Stomach (tissue), 9 donors: Measurements from ENCODE around the gene PYGO2. TPM values are rescaled to one million over a fixed set of nuclear protein-coding genes. Genes with fewer than 3 reads are reported as not detected.
A peak's percentile ranks its signal among the peaks of the same experiment; 100 is the strongest.

Experiments used
- DNase-seq, 2 donors: peaks; one replicate each; pipeline versions ENCODE4 v3.0.0 to v3.0.0-alpha.2; 2013 to 2019
- H3K27ac ChIP-seq, 5 donors: fragments of 200-600 bp in 4 of 5; sonication (generic) in 4 of 5; one replicate each; pipeline ENCODE4 v1.5.1; 2013 to 2019; ENCODE audit warnings: mild to moderate bottlenecking in 1 of 5, moderate library complexity in 1 of 5
- H3K27me3 ChIP-seq, 3 donors: fragments of 200-600 bp; sonication (generic); one replicate each; pipeline ENCODE4 v1.5.1; 2017 to 2019; ENCODE audit warnings: mixed run types in 1 of 3
- H3K36me3 ChIP-seq, 4 donors: fragments of 200-600 bp; sonication (generic); 1 replicate in 3 of 4; 2 replicates in 1 of 4; pipeline ENCODE4 v1.5.1; 2016 to 2019
- H3K4me1 ChIP-seq, 4 donors: fragments of 200-600 bp; sonication (generic); one replicate each; pipeline ENCODE4 v1.5.1; 2016 to 2019
- H3K4me3 ChIP-seq, 4 donors: fragments of 200-600 bp; sonication (generic) in 3 of 4; one replicate each; pipeline ENCODE4 v1.5.1; 2016 to 2019; ENCODE audit warnings: mild to moderate bottlenecking in 1 of 4
- H3K9me3 ChIP-seq, 4 donors: fragments of 200-600 bp; sonication (generic); one replicate each; pipeline ENCODE4 v1.5.1; 2016 to 2019
- CTCF ChIP-seq, 7 experiments: fragments of 450-650 bp in 4 of 7; fragments of 200-600 bp in 3 of 7; sonication (generic) in 3 of 7; IDR thresholded peaks; one replicate each; pipeline ENCODE4 v1.5.1; 2016 to 2019; ENCODE audit warnings: antibody characterized with exemption in 7 of 7, control low read depth in 2 of 7, mild to moderate bottlenecking in 1 of 7
- EP300 ChIP-seq: sonication (generic); formaldehyde crosslinking; IDR thresholded peaks from one replicate; pipeline ENCODE4 v1.6.1; 2017; ENCODE audit warnings: antibody characterized with exemption
- POLR2A ChIP-seq, 4 donors: fragments of 450-650 bp; IDR thresholded peaks; one replicate each; pipeline ENCODE4 v1.6.1; 2016; ENCODE audit warnings: antibody characterized with exemption in 4 of 4, control low read depth in 2 of 4, mild to moderate bottlenecking in 1 of 4, moderate library complexity in 1 of 4
- POLR2AphosphoS5 ChIP-seq, 3 donors: sonication (generic); formaldehyde crosslinking; IDR thresholded peaks; one replicate each; pipeline ENCODE4 v1.6.1; 2016; ENCODE audit warnings: antibody characterized with exemption in 3 of 3
- WGBS, 5 donors: extraction: QIAGEN DNeasy Blood & Tissue Kit in 3 of 5; methylation state at CpG; one replicate each; pipeline versions ENCODE4 v1.1.5 to v1.1.7; 2013 to 2018; 5-methylcytosine and 5-hydroxymethylcytosine counted together
- intact Hi-C: fragments of 100-400 bp; cut with DNase I; formaldehyde crosslinking; loops from one replicate; pipeline ENCODE4 v1.15.1; 2023; ENCODE audit warnings: low total_unique reads
- polyA plus RNA-seq, 3 donors: library from polyadenylated mRNA; stranded (reverse); fragments of 200-250 nt; gene quantifications; one replicate each; pipeline ENCODE4 v1.2.3, GENCODE V29; 2013
- total RNA-seq, 5 donors: library from RNA; depleted of rRNA; stranded (reverse); fragments of >200 nt; gene quantifications; one replicate each; pipeline versions ENCODE4 v1.1.0 to v1.2.3, GENCODE V29; 2014 to 2016
- donor health status: healthy with polysubstance abuse.
- donor health status: Bipolar disorder and iron deficiency.
- donor health status: healthy.

PYGO2 gene
- total and polyA plus RNA-seq, 8 donors, result 8.1 to 75.3 (median 19.7) TPM

GRCh38 chr1:154962156-154962749 lies 671 bp upstream of the PYGO2 start:
- Histone ChIP-seq H3K4me1 (peaks cover 23 to 80% (median 67%) of the 10 kb centered on the region in 4 donors), H3K4me3 (peak overlapping the region; percentile 84 to 95 (median 89)), H3K9me3 (no peaks in the 10 kb centered on the region), H3K36me3 (peaks cover 41 to 67% (median 66%) of the 10 kb centered on the region in 4 donors), H3K27me3 (no peaks in the 10 kb centered on the region), H3K27ac (peak overlapping the region; percentile 98 to 99 (median 99))
- WGBS, 5 donors, result 1 to 4% (median 2%) methylated on average over 20 to 25 of the region's 25 CpGs
- intact Hi-C loops, result loop anchor here (10.0 kb wide), 1 partner anchor 53 kb away; no protein-coding TSS in a partner anchor
- DNase-seq, result peak in 1 of 2 donors; percentile 59
- no peak for TF ChIP-seq CTCF (IDR thresholded peaks at IDR 0.05)
- no peak for TF ChIP-seq POLR2A (IDR thresholded peaks at IDR 0.05)

- TF ChIP-seq CTCF (IDR thresholded peaks at IDR 0.05), result no peak
- no peak for TF ChIP-seq EP300
- TF ChIP-seq POLR2A (IDR thresholded peaks at IDR 0.05), result no peak
- TF ChIP-seq POLR2AphosphoS5 (IDR thresholded peaks at IDR 0.05), result no peak
- H3K9me3 ChIP-seq, result no peaks in the 10 kb centered on the region
- H3K36me3 ChIP-seq, result peaks cover 25 to 50% (median 49%) of the 10 kb centered on the region in 4 donors
- no peak for DNase-seq
- H3K27me3 ChIP-seq, result no peaks in the 10 kb centered on the region
- H3K27ac ChIP-seq, result peak overlapping the region in 4 of 5 donors; percentile 98 to 99 (median 98)
- H3K4me1 ChIP-seq, result peaks cover 34 to 84% (median 70%) of the 10 kb centered on the region in 4 donors
- WGBS, 5 donors, result 22 to 31% (median 27%) methylated on average over 10 of the region's 10 CpGs
- intact Hi-C loops, result loop anchor here (10.0 kb wide), 1 partner anchor 54 kb away; no protein-coding TSS in a partner anchor
- H3K4me3 ChIP-seq, result peak overlapping the region; percentile 84 to 95 (median 89)
Measured at GRCh38 chr1:154960446-154961136, 991 bp downstream of the PYGO2 start.

GRCh38 chr1:154959426-154959780 lies 2.2 kb downstream of the PYGO2 start:
- Histone ChIP-seq H3K4me3 (no peak overlapping the region), H3K27ac (peak overlapping the region in 2 of 5 donors; percentile 30 to 37), H3K36me3 (peaks cover 19 to 38% (median 37%) of the 10 kb centered on the region in 4 donors), H3K27me3 (no peaks in the 10 kb centered on the region), H3K9me3 (no peaks in the 10 kb centered on the region), H3K4me1 (peaks cover 46 to 88% (median 73%) of the 10 kb centered on the region in 4 donors)
- no peak for TF ChIP-seq POLR2A (IDR thresholded peaks at IDR 0.05)
- TF ChIP-seq POLR2AphosphoS5 (IDR thresholded peaks at IDR 0.05), result no peak
- no peak for TF ChIP-seq EP300
- TF ChIP-seq CTCF (IDR thresholded peaks at IDR 0.05), result no peak
- WGBS, 5 donors, result 89 to 96% (median 94%) methylated on average over 6 to 7 of the region's 7 CpGs
- no peak for DNase-seq
- intact Hi-C loops, result no loop called here

GRCh38 chr1:154958681-154959425 lies 2.7 kb downstream of the PYGO2 start:
- TF ChIP-seq POLR2AphosphoS5 (IDR thresholded peaks at IDR 0.05) (no peak), EP300 (no peak), CTCF (IDR thresholded peaks at IDR 0.05) (no peak), POLR2A (IDR thresholded peaks at IDR 0.05) (no peak)
- intact Hi-C loops, result no loop called here
- Histone ChIP-seq H3K9me3 (no peaks in the 10 kb centered on the region), H3K4me3 (no peak overlapping the region), H3K27ac (peak overlapping the region in 2 of 5 donors; percentile 30 to 37), H3K4me1 (peaks cover 51 to 88% (median 75%) of the 10 kb centered on the region in 4 donors), H3K36me3 (peaks cover 16 to 33% (median 32%) of the 10 kb centered on the region in 4 donors), H3K27me3 (no peaks in the 10 kb centered on the region)
- WGBS, 5 donors, result 84 to 94% (median 92%) methylated on average over 8 to 16 of the region's 16 CpGs
- DNase-seq, result no peak
